GM12892 (cell line): ENCODE measurements around the gene SLC39A12.

Experiments used
- POLR2A ChIP-seq: IDR thresholded peaks from 2 replicates; pipeline ENCODE4 v1.6.1; 2011; ENCODE audit warnings: low read depth, low read length, control low read depth
- POLR2AphosphoS5 ChIP-seq: IDR thresholded peaks from 2 replicates; pipeline ENCODE4 v1.6.1; 2011; ENCODE audit warnings: low read depth, low read length, control low read depth
- TAF1 ChIP-seq: IDR thresholded peaks from 2 replicates; pipeline ENCODE4 v1.6.1; 2011; ENCODE audit warnings: low read depth, mild to moderate bottlenecking, control low read depth, low read length, borderline replicate concordance

DNA sequence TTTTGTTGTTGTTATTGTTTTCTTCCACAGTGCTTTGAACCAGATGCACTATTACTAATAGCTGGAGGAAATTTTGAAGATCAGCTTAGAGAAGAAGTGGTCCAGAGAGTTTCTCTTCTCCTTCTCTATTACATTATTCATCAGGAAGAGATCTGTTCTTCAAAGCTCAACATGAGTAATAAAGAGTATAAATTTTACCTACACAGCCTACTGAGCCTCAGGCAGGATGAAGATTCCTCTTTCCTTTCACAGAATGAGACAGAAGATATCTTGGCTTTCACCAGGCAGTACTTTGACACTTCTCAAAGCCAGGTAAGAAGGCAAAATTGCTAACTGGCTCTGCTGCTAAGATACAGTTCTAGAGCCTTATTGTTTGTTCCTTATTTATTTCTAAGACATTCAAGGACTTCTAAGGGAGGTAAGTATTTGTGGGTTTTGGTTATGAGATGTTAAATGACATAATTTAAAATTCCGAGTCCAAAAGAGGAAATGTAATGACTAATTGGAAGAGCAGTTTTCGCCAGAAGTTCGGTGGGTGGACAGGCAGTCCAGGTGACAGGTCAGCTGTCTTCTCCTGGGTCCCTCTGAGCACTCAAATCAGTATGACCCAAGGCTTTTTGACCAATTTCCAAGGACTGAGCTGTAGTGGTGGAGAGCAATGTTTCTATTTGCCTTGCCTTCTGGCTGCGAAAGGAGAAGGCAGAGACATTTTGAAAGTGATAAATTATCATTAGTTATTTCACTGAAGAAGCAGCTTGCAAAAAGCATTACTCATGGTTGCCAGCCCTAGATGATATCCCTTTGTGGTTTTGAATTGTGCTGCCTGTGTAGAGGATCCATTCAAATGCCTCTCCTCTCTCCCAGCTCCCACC lies 10.1 kb downstream of the SLC39A12 start:
- no peak for TF ChIP-seq TAF1
- no peak for TF ChIP-seq POLR2A
- TF ChIP-seq POLR2AphosphoS5 = no peak
